ENCODE data around the gene DDX39B. TPM values are rescaled to one million over a fixed set of nuclear protein-coding genes. Genes with fewer than 3 reads are reported as not detected.

DDX39B gene
- total RNA-seq, 3 donors from 2014 or later (not counting 1 experiment from before 2014, with no cell fraction given): 506 to 571 (median 534) TPM

DNA sequence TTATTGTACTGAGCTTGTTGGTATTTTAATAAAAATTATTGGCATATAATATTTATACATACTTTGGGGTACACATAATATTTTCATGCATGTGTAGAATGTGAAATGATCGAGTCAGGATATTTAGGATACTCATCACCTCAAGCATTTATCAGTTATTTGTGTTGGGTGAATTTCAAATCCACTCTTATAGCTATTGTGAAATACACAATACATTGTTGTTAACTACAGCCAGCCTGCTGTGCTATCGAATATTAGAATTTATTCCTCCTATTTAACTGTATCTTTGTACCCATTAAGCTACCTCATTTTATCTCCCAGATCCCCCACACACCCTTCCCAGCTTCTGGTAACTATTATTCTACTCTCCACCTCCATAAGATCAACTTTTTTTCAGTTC is 58.4 kb downstream of the DDX39B start:
- no peak overlapping the region for H3K27ac Mint-ChIP-seq
- no peaks in the 10 kb centered on the region for H3K9me3 ChIP-seq (ENCODE audit: control insufficient read depth, insufficient read depth, low read length)
- TF ChIP-seq, protein P1, sequence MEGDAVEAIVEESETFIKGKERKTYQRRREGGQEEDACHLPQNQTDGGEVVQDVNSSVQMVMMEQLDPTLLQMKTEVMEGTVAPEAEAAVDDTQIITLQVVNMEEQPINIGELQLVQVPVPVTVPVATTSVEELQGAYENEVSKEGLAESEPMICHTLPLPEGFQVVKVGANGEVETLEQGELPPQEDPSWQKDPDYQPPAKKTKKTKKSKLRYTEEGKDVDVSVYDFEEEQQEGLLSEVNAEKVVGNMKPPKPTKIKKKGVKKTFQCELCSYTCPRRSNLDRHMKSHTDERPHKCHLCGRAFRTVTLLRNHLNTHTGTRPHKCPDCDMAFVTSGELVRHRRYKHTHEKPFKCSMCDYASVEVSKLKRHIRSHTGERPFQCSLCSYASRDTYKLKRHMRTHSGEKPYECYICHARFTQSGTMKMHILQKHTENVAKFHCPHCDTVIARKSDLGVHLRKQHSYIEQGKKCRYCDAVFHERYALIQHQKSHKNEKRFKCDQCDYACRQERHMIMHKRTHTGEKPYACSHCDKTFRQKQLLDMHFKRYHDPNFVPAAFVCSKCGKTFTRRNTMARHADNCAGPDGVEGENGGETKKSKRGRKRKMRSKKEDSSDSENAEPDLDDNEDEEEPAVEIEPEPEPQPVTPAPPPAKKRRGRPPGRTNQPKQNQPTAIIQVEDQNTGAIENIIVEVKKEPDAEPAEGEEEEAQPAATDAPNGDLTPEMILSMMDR (IDR thresholded peaks at IDR 0.05): no peak
- H3K4me3 ChIP-seq (ENCODE audit: low read length): no peak overlapping the region
- intact Hi-C loops (cut with micrococcal nuclease): no loop called here
- 94% methylated on average over 1 of the region's 2 CpGs for WGBS (ENCODE audit: insufficient coverage)
- H3K36me3 ChIP-seq (ENCODE audit: control insufficient read depth, insufficient read depth, low read length): peaks cover 2% of the 10 kb centered on the region
- H3K27me3 Mint-ChIP-seq (ENCODE audit: low read depth in 2 of 2): no peaks in the 10 kb centered on the region
- no peak overlapping the region for H3K27ac ChIP-seq (ENCODE audit: low read length)
- ATAC-seq: no peak
- H3K4me1 ChIP-seq (ENCODE audit: control insufficient read depth, insufficient read depth, low read length): no peaks in the 10 kb centered on the region
- no peaks in the 10 kb centered on the region for H3K9me3 Mint-ChIP-seq
- H3K27me3 ChIP-seq (ENCODE audit: control insufficient read depth, insufficient read depth, low read length): no peaks in the 10 kb centered on the region
- no peak for DNase-seq
- H3K4me3 Mint-ChIP-seq: no peak overlapping the region
- H3K36me3 Mint-ChIP-seq: no peaks in the 10 kb centered on the region
- peaks cover 0 to 13% of the 10 kb centered on the region in 2 donors for H3K4me1 Mint-ChIP-seq

DNA sequence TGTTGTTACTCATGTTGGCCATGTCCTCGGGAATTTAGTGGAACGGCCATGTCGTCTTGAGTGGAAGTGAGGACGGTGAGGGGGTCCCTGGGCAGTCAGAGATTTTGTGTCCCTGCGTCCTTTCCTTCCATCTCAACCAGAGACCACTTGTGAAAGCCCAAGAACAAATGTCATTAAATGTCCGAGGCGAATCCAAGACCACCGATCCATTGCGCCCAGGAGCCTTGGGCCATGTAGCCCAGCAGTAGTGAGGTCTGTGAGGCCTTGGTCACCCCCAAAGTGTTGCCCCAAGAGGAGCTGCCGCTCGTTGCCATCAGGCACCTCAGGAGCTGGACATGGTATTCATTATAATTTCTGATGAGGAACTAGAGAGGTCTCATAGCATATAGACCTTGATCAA is 61.2 kb downstream of the DDX39B start:
- no peaks in the 10 kb centered on the region for H3K9me3 ChIP-seq (ENCODE audit: control insufficient read depth, insufficient read depth, low read length)
- no peaks in the 10 kb centered on the region for H3K27me3 Mint-ChIP-seq (ENCODE audit: low read depth in 2 of 2)

More for the DNA sequence above, 61.2 kb downstream of the DDX39B start:
- H3K27ac Mint-ChIP-seq: no peak overlapping the region
- no peaks in the 10 kb centered on the region for H3K36me3 Mint-ChIP-seq
- WGBS (ENCODE audit: insufficient coverage): 83% methylated on average over 11 of the region's 11 CpGs
- H3K27me3 ChIP-seq (ENCODE audit: control insufficient read depth, insufficient read depth, low read length): no peaks in the 10 kb centered on the region
- no peak overlapping the region for H3K4me3 Mint-ChIP-seq
- no peak for DNase-seq
- peaks cover 2% of the 10 kb centered on the region for H3K36me3 ChIP-seq (ENCODE audit: control insufficient read depth, insufficient read depth, low read length)
- no peaks in the 10 kb centered on the region for H3K9me3 Mint-ChIP-seq
- intact Hi-C loops (cut with micrococcal nuclease): no loop called here
- no peak overlapping the region for H3K27ac ChIP-seq (ENCODE audit: low read length)
- ATAC-seq: no peak
- H3K4me3 ChIP-seq (ENCODE audit: low read length): no peak overlapping the region
- H3K4me1 Mint-ChIP-seq: peaks cover 1 to 16% of the 10 kb centered on the region in 2 donors
- TF ChIP-seq, protein P1 (IDR thresholded peaks at IDR 0.05): no peak
- H3K4me1 ChIP-seq (ENCODE audit: control insufficient read depth, insufficient read depth, low read length): no peaks in the 10 kb centered on the region

Other genes starting within 250 kb of the DDX39B start
- over 10,000 TPM in 2 of 3 donors, 1,000 to 10,000 TPM in 1; 9,586 to 11,061 (median 11,048) TPM for gene HLA-B, start 184.8 kb downstream of the DDX39B start, total RNA-seq
- gene MICA, start 138.4 kb downstream of the DDX39B start, total RNA-seq: 10 to 100 TPM in 2 of 3 donors, 1 to 10 TPM in 1; 9.3 to 19.7 (median 11.4) TPM
- 10 to 100 TPM; 33.5 to 39.0 (median 37.6) TPM for gene MICB, start 43.9 kb downstream of the DDX39B start, total RNA-seq
- not detected for gene MCCD1, start 13.0 kb downstream of the DDX39B start, total RNA-seq
- gene ATP6V1G2, start 4.6 kb upstream of the DDX39B start, total RNA-seq: 1 to 10 TPM; 1.0 to 2.5 (median 2.1) TPM
- gene NFKBIL1, start 5.6 kb upstream of the DDX39B start, total RNA-seq: 10 to 100 TPM in 2 of 3 donors, 1 to 10 TPM in 1; 8.1 to 10.9 (median 10.7) TPM
- 10 to 100 TPM in 1 of 3 donors, 1 to 10 TPM in 2; 7.6 to 13.1 (median 8.7) TPM for gene LTA, start 30.3 kb upstream of the DDX39B start, total RNA-seq
- 10 to 100 TPM; 24.2 to 60.8 (median 46.9) TPM for gene TNF, start 33.6 kb upstream of the DDX39B start, total RNA-seq
- 10 to 100 TPM; 17.7 to 42.1 (median 32.6) TPM for gene LTB, start 40.4 kb upstream of the DDX39B start, total RNA-seq
- gene LST1, start 44.3 kb upstream of the DDX39B start, total RNA-seq: 100 to 1,000 TPM in 1 of 3 donors, 10 to 100 TPM in 2; 25.4 to 120 (median 50.5) TPM
- 100 to 1,000 TPM; 120 to 173 (median 137) TPM for gene NCR3, start 51.0 kb upstream of the DDX39B start, total RNA-seq
- gene AIF1, start 73.2 kb upstream of the DDX39B start, total RNA-seq: 10 to 100 TPM in 2 of 3 donors, 1 to 10 TPM in 1; 8.7 to 47.0 (median 17.9) TPM
- 100 to 1,000 TPM; 264 to 294 (median 294) TPM for gene PRRC2A, start 78.7 kb upstream of the DDX39B start, total RNA-seq
- gene BAG6, start 110.7 kb upstream of the DDX39B start, total RNA-seq: 100 to 1,000 TPM; 264 to 303 (median 274) TPM
- 1 to 10 TPM; 2.6 to 2.8 (median 2.7) TPM for gene APOM, start 113.9 kb upstream of the DDX39B start, total RNA-seq
- gene C6orf47, start 118.8 kb upstream of the DDX39B start, total RNA-seq: 10 to 100 TPM; 25.9 to 29.9 (median 27.4) TPM
- 10 to 100 TPM; 16.0 to 20.3 (median 18.2) TPM for gene GPANK1, start 123.0 kb upstream of the DDX39B start, total RNA-seq
- gene CSNK2B, start 124.1 kb upstream of the DDX39B start, total RNA-seq: 100 to 1,000 TPM; 140 to 157 (median 141) TPM
- gene LY6G5B, start 128.0 kb upstream of the DDX39B start, total RNA-seq: 10 to 100 TPM; 39.9 to 50.0 (median 46.0) TPM
- gene LY6G5C, start 139.1 kb upstream of the DDX39B start, total RNA-seq: 1 to 10 TPM; 2.0 to 7.9 (median 2.7) TPM
- 10 to 100 TPM; 92.0 to 97.6 (median 94.2) TPM for gene ABHD16A, start 161.3 kb upstream of the DDX39B start, total RNA-seq
- 1 to 10 TPM in 2 of 3 donors, under 1 TPM in 1; 0.97 to 3.2 (median 1.4) TPM for gene LY6G6F, start 164.9 kb upstream of the DDX39B start, total RNA-seq
- gene LY6G6D, start 173.3 kb upstream of the DDX39B start, total RNA-seq: under 1 TPM in 1 of 3 donors, not detected in 2; 0.94 TPM
- not detected for gene LY6G6C, start 179.7 kb upstream of the DDX39B start, total RNA-seq
- 10 to 100 TPM in 2 of 3 donors, 1 to 10 TPM in 1; 9.4 to 19.0 (median 12.8) TPM for gene MPIG6B, start 181.4 kb upstream of the DDX39B start, total RNA-seq
- 10 to 100 TPM; 22.3 to 36.1 (median 24.6) TPM for gene DDAH2, start 187.3 kb upstream of the DDX39B start, total RNA-seq
- gene CLIC1, start 194.5 kb upstream of the DDX39B start, total RNA-seq: 100 to 1,000 TPM; 348 to 363 (median 355) TPM
- 10 to 100 TPM; 28.2 to 44.6 (median 43.7) TPM for gene MSH5, start 198.0 kb upstream of the DDX39B start, total RNA-seq
- 10 to 100 TPM in 1 of 3 donors, 1 to 10 TPM in 2; 5.4 to 14.5 (median 6.9) TPM for gene SAPCD1, start 220.7 kb upstream of the DDX39B start, total RNA-seq
- 1 to 10 TPM; 2.4 to 4.7 (median 3.2) TPM for gene VWA7, start 235.3 kb upstream of the DDX39B start, total RNA-seq